ENCODE data around the gene HTR7.
"Not testable (repeated sequence)": the region's sequence is repeated elsewhere in the genome, so short reads cannot be mapped to it uniquely, and the experiment has no call there.

GRCh38 chr10:90896916-90897315 lies 39.1 kb upstream of the HTR7 start:
- TF ChIP-seq CTCF (IDR thresholded peaks at IDR 0.05); SREBF2 (IDR thresholded peaks at IDR 0.05); RAD21 (conservative IDR thresholded peaks at IDR 0.05 in 1 of 2, IDR thresholded peaks at IDR 0.05 in 1 of 2); HDAC2 (IDR thresholded peaks at IDR 0.05); POLR2A (IDR thresholded peaks at IDR 0.05; ENCODE audit: low read length); PHF8 (IDR thresholded peaks at IDR 0.05; ENCODE audit: borderline replicate concordance, low read depth): not testable (repeated sequence)

Measured in A549 (cell line).